ENCODE data around the gene RMRP.
"Not testable (repeated sequence)": the region's sequence is repeated elsewhere in the genome, so short reads cannot be mapped to it uniquely, and the experiment has no call there.

The RMRP gene

GRCh38 chr9:35664531-35665470, 7.0 kb upstream of the RMRP start, which contains the start of gene ARHGEF39:
ARHGEF39 (minus strand) TSS chr9:35665195; CDS start chr9:35665169, 26 bp downstream.
- peak; percentile 87 to 89 for DNase-seq

DNA sequence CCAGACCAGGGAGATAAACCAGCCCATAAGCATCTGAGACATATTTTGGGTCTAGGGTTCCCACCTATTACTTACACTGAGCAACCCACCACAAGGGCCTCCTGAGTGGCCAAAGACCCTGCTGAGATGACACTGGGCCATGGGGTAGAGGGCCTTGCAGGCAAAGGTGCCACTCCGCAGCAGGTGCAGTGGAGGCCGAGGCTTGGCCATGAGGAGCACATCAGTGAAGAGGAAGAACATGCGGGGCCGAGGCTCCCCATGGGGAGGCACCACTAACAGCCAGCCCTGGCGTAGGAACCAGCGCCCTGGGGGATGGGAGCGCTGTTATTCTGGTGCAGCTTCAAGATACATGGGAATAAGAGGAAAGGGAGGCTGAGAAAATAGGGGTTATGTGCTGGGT, 4.6 kb upstream of the RMRP start:
- DNase-seq: no peak

DNA sequence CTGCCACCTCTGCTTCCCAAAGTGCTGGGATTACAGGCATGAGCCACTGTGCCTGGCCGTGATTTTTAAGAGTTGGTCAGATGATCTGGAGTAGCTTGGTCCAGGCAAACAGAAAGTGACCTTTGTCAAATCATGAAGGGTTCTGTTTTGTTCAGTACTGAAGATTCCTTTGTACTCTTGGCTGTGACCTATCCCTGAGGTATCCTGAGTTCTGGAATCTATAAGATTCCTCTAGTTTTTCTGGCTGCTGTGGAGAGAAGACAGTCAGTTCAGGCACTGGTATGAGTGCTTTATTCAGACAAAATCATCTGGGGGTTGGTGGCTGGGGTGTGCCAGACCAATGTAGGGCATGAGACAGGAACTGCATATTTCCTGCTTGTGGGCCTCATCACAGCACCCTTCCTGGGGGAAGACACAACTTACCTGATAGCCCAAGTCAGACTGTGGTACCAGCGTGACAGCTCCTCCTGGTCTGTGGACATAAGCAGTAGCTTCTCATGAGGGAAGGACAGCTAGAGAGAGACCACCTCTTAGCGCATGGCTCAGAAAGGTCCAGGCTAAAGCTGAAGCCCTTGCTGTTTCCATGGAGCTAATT, 4.0 kb upstream of the RMRP start:
- no peak for DNase-seq

DNA sequence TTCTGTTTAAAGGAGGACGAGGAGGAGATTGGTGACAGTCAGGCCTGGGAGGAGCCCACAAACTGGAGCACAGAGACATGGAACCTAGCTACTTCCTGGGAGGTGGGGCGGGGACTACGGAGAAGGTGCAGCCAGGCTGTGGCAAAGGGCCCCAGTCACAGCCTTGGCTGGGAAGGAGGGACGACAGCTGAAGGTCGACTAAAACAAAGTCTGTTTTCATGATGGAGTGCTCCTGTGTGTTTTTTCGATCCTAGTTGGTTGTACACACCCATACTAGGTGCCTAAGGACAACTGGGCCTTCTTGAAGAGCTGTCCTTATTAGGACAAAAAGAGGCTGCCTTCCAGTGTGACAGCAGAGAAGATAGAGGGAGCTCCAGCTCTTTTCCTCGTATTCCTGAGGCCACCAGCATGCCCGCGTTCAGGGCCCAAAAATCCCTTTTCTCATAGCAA, 3.2 kb upstream of the RMRP start:
- DNase-seq: no peak

DNA sequence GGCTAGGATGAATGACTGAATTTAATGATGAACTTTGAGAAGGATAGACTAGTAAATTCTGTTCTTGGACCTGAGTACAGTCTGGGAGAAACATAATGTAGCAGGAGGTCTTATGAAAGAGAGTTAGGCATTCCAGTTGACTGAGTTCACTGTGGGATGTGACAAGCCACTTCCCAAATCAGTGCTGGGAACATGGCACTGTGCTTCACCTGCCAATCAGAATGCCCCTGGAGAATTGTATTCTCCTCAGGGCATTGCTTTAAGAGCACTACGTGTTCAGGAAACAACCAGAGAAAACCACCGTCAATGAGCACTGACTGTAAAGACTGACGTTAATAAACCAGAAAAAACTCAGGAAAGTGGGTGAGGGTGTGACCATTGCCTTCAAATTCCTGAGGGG, 1.5 kb upstream of the RMRP start:
- DNase-seq: no peak

- DNase-seq: no peak
Observed at GRCh38 chr9:35658968-35659220, 1.1 kb upstream of the RMRP start.

- peak; percentile 86 to 89 for DNase-seq
Observed at GRCh38 chr9:35658137-35658967, 533 bp upstream of the RMRP start, which contains the start of gene CCDC107. CCDC107 (plus strand) TSS chr9:35658292; CDS start chr9:35658380, 88 bp downstream.

GRCh38 chr9:35656831-35657545, 831 bp downstream of the RMRP start:
- no peak for DNase-seq

DNA sequence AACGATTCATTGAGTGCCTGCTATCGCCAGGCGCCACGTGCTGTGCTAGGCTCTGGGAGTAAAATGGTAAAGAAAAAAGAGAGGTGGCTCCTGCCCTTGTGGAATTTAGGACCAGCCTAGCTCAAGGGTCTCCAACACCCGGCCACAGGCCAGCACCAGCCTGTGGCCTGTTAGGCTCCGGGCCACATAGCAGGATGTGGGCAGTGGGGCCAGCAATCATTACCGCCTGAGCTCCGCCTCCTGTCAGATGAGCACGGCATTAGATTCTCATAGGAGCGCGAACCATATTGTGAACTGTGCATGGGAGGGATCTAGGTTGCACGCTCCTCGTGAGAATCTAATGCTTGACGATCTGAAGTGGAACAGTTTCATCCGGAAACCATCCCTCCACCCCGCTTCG, 1.5 kb downstream of the RMRP start:
- DNase-seq: no peak

DNA sequence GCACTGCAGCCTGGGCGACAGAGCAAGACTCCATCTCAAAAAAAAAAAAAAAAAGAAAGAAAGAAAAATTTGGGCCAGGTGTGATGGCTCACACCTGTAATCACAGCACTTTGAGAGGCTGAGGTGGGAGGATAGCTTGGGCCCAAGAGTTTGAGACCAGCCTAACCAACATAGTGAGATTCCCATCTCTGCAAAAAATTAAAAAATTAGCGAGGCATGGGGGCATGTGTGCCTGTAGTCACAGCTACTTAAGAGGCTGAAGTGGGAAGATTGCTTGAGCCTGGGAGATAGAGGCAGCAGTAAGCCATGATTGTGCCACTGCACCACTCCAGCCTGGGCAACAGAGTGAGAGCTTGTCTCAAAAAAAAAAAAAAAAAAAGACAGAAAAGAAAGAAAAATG, 4.2 kb downstream of the RMRP start:
- no peak for DNase-seq

GRCh38 chr9:35652829-35653209, 5.0 kb downstream of the RMRP start:
- DNase-seq: no peak

DNA sequence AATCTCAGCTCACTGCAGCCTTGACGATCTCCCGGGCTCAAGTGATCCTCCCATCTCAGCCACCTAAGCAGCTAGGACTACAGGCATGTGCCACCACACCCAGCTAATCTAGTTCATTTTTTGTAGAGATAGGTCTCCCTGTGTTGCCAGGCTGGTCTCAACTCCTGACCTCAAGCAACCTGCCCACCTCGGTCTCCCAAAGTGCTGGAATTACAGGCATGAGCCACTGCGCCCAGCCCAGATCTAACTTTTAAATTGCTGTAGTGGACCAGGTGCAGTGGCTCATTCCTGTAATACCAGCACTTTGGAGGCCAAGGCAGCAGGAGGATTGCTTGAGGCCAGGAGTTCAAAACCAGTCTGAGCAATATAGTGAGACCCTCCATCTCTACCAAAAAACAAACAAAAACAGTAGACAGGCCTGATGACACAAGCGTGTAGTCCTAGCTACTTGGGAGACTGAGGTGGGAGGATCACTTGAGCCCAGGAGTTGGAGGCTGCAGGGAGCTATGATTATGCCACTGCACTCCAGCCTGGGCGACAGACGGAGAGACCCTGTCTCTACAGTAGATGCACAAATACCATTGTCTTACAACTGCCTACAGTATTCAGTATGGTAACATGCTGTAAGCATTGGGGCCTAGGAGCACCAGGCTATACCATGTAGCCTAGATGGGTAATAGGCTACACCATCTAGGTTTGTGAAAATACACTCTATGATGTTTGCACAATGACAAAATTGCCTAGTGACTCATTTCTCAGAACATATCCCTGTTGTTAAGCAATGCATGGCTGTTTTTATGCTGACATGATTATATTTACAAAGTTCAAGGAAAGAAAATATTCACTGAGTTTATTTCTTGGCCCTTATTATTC, 5.6 kb downstream of the RMRP start:
- DNase-seq: no peak

DNA sequence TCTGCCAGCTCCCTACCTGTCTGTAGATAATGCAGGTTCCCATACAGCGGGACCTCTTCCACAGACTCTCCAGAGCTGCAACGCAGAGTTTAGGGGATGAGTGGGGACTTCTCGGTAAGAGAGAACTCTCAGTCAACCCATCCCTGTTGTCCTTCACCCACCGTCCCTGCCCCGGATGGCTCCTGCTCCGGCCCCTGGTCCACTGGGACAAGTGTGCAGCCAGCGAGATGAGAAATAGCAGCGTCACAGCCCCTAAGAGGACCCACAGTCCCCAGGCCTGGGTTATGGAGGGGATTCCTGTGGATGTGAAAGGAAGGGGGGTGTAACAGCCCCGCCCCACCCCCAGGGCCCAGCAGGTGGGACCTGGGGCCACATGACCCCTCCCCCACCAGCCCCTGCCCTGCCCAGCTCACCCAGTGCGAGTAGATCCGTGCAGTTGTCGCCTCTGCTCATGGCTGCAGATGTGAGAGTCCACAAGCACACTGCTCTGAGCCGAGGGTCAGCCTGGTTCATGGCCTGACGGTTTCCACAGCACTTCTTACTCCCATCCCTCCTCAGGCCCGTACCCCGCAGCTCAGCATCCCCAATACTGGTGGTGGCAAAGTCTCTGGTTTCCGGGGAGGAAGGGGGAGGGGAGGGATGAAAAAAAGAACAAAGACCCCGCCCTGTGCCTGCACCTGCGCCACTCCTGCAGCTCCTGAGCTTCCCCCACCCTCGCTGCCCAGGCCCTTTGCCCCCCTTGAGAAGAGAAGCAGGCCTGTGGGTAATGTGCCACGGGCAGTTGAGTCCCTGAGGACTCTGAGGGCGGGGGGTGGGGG, 7.3 kb downstream of the RMRP start, which contains the start of gene SIT1:
Gene SIT1 (minus strand): TSS at position 591 of the 818 bp plus-strand sequence. CDS start 78 bp downstream, at position 513.
- DNase-seq: peak; percentile 62 to 67

- peak; percentile 66 to 69 for DNase-seq
Observed at GRCh38 chr9:35649431-35650340, 8.1 kb downstream of the RMRP start.

DNA sequence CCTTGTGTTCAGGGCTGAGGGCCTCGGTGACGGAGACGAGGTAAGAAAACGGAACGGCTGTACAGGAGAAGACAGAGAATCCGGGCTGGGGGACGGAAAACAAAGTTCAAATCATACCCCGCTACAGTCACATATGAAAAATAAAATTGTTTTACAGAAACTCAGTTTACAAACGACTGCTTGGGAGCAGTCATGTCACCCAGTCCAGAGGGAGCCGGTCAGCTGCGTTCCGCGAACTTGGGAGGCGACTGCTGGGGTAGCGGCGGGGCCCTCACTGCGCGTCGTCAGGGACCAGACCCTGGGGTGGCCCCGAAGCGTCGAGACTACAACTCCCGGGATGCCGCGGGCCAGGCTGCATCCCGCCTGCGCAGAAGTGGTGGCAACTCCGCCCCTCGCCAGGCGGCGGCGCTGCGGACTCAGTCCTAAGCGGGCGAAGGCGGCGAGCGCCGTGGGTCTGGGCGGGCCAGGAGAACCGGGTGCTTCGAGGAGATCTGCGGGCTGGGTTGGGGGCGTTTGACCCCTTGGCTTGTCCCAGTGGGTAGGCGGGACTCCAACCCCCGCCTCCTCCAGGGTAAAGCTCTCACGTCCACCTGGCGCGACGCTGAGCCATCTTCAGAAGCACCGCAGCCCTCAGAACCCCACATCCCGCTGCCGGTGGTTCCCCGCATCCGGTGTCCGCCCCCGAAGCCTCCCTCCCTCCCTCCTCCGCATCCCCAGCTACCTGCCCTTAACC, 11.1 kb downstream of the RMRP start:
- peak; percentile 95 to 96 for DNase-seq

DNA sequence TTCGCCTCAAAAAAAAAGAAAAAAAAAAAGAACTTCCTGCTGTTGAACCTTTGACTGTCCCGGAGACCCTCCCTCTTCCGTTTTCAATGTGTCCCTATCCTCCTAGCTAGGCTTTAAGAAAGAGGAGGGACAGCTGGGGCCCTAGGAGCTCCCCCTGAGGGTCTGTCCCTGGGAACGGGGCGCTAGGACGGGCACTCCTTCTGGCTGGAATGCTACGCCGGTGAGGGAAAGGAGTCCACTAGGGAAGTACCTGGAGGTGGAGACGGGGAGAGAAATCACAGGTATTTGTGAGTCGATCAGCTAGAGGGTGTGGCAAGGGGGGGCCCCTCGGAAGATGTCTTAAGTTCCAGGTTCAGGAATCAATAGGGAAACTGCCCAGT, 11.7 kb downstream of the RMRP start:
- no peak for DNase-seq

DNA sequence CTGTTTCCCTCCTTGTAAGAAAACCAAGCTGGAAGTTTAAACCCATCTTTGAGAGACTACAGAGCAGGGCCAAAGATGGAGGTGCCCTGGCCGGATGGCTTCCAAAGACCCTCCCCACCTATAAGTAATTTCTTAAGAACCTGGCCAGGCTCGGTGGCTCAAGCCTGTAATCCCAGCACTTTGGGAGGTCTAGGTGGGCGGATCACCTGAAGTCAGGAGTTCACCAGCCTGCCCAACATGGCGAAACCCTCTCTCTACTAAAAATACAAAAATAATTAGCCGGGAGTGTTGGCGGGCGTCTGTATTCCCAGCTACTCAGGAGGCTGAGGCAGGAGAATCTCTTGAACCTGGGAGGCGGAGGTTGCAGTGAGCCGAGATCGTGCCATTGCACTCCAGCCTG, 12.1 kb downstream of the RMRP start:
- DNase-seq: not testable (repeated sequence)

DNA sequence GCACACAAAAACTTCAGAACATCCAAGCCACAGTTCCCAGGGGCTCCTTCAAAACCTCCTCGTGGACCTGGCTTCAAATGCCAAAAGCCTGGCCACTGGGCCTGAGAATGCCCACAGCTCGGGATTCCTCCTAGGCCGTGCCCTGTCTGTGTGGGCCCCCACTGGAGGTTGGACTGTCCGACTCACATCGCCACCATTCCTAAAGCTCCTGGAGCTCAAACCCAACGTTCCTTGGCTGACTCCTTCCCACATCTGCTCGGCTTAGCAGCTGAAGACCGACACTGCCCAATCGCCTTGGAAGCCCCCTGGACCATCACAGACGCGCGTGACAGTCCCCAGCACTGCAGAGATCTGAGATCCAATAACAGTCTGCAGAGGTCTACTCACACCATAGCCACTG, 14.8 kb downstream of the RMRP start:
- DNase-seq: no peak

DNA sequence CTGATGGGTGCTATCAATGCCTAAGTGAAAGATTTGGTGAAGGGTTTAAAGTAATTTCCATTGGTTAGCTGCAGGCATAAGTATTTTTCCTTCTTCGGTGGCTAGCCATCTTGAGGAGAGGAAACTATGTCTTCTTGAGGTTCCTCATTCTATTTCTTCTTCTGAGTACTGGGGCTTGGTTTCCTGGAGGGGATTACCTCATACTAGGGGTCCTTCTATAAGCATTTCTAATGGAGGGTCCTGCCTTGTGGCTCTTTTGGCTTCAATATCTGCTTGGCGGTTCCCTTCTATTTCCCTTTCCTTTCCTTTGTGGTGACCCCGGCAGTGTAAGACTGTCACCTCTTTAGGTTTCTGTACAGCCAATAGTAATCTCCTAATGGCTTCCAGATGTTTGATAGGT, 16.3 kb downstream of the RMRP start:
- not testable (repeated sequence) for DNase-seq

All from activated T-cell treated with anti-CD3 and anti-CD28 coated beads, Interleukin-2, amount 50 U/mL, for 48 hours (primary cell).